HG03064 (cell line): Measurements from ENCODE around the gene CACNA2D2.

Experiments
- ATAC-seq: cut with Tn5 transposase; IDR thresholded peaks from one replicate; pipeline ENCODE4 v1.9.1; 2021; ENCODE audit warnings: low read depth; ENCODE audit not compliant: unreplicated experiment

The CACNA2D2 gene

DNA sequence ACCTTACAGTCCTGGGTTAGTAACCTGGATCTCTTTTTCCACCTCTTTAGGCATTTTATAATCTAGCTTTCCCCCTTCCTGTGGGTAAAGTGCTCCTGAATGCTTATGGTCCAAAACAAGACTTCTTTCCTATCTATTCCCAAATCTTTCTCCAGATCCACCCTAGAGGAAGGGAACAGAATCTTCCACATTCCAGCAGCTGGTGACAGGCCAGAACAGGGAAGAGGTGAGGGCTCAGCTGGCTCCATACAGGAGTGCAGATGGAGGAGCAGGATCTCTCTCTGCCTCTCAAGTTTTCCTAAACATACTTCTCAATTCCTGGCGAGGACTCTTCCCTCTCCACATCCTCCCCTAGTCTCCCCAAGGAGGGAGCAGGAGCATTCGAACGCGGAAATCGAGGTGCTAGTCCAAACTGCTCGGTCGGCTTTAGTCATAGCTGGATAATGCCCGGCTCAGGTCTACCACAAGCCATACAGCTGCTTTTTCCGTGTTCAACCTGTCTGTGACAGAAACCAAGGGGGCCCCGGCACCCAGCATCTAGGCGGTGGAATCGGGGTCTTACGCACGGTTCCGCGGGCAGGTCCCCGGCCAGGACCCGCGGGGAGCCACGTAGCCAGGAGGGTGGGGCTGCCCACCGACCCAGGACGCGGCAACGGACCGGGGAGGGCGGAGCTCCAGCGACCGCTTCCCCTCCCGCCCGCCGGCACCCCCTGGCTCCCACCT lies 166.8 kb downstream of the CACNA2D2 start:
- peak; percentile 24 for ATAC-seq

- ATAC-seq = no peak
Observed at GRCh38 chr3:50334339-50335075, 168.9 kb downstream of the CACNA2D2 start.

- ATAC-seq = no peak
Observed at GRCh38 chr3:50333744-50334328, 169.6 kb downstream of the CACNA2D2 start.

GRCh38 chr3:50331364-50331907 lies 172.0 kb downstream of the CACNA2D2 start:
- ATAC-seq = no peak

- ATAC-seq = no peak
Observed at GRCh38 chr3:50330330-50330729, 173.1 kb downstream of the CACNA2D2 start.

DNA sequence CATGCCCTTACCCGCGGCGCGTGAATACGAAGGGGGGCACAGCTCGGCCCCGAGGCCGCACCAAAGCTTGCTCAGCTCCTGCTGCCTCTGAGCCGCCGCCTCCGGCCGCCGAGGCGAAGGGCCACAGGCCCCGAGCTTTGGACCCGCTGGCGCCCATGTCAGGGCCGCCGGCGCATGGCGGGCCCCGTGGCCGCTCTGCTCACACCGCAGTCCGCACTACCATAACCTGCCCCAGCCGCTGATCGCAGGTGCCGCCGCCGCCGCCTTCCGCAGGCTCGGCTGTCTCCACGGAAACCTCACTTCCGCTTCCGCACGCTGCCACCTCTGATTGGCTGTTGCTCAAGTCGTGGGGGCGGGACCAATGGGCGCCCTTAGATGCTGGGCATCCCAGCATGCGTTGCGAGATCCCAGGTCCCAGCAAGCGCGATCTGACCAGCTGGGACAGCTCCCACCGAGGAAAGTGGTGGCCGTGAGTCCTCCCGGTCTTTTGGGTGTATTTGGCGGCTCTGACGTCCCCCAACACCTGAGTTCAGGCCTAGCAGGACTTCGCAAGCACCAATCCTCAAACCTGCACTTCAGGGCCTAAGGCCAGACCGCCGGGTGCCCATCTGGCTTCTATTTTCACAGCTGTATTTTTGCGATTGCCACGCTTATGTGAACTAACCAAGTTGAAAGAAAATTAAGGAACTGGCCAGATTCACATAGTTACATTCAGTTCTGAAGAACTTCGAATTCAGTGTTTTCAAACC lies 175.3 kb downstream of the CACNA2D2 start, which contains the start of gene TUSC2:
Gene TUSC2, minus strand, starts transcription at position 281 of the 749 bp plus-strand sequence. Its CDS starts 124 bp downstream, at position 157.
- ATAC-seq = peak; percentile 64

- ATAC-seq = no peak
Observed at GRCh38 chr3:50327129-50327528, 176.3 kb downstream of the CACNA2D2 start.

GRCh38 chr3:50326182-50326541 lies 177.3 kb downstream of the CACNA2D2 start:
- no peak for ATAC-seq

DNA sequence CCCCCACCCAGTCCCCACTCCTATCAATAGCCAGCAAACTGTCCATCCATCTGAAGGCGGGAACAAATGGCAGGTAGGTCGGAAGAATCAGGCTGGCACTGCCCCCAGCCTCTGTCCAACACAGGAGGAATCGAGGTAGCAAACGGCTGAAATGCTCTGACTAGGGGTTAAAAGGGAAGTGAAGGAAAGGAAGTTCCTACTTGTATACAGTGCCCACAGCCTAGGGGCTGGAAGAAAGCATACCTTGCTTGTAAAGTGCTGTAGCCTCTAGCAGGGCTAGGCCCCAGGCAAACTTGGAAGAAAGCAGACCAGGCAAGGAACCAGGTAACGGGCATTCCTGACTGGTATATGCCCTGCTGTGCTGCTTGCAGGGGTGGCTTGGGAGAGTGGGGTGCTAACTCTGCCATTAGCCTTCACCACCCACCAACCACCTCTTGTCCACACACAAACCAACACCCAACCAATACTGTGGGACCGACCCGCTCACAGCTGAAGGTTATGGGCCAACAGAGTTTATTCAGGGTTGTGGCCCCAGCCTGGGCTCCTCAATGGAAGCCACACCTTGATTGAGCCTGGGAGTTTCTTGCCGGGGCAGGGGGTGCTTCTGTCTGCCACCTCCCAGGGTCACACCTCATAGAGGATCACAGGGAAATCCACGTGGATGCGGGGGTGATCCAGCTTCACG lies 177.8 kb downstream of the CACNA2D2 start:
- ATAC-seq = no peak

DNA sequence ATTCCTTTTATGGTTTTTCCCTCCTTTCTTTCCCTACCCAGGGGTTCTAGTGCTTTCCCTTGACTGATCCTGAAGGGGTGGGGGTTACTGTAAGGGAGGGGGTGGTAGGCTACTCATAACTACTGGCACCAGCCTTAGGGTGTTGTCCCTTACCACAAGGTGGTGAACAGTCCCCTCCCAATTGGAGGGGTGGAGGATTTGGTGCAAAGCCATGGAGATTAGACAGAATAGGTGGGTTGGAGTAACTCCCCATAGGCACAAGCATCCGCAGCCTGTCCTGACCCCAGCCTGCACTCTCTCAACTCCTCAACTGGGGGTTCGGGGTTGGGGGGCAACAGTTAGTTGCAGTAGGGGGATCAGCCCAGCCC lies 178.3 kb downstream of the CACNA2D2 start:
- ATAC-seq = no peak

- no peak for ATAC-seq
Observed at GRCh38 chr3:50324351-50325112, 178.9 kb downstream of the CACNA2D2 start.

- no peak for ATAC-seq
Observed at GRCh38 chr3:50323614-50324199, 179.7 kb downstream of the CACNA2D2 start.

GRCh38 chr3:50323092-50323600 lies 180.3 kb downstream of the CACNA2D2 start:
- no peak for ATAC-seq

GRCh38 chr3:50322386-50323091 lies 180.9 kb downstream of the CACNA2D2 start, which contains the start of gene HYAL2:
TSS of gene HYAL2 (minus strand) at chr3:50322745. CDS start at chr3:50320489, 2,256 bp downstream.
- ATAC-seq = no peak

DNA sequence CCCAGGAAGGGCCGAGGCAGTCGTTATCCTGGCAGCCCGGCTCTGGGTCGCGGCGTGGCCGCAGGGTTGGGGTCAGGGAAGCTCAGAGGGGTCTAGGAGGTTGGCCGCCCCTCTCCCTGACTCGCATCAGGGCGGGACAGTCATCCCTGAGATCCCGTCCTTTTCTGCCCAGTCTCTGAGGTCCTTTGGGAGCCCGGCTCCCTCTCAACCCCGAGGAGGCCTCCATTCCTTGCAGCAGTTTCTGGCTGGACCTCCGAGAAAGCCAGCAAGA lies 181.4 kb downstream of the CACNA2D2 start:
- no peak for ATAC-seq

DNA sequence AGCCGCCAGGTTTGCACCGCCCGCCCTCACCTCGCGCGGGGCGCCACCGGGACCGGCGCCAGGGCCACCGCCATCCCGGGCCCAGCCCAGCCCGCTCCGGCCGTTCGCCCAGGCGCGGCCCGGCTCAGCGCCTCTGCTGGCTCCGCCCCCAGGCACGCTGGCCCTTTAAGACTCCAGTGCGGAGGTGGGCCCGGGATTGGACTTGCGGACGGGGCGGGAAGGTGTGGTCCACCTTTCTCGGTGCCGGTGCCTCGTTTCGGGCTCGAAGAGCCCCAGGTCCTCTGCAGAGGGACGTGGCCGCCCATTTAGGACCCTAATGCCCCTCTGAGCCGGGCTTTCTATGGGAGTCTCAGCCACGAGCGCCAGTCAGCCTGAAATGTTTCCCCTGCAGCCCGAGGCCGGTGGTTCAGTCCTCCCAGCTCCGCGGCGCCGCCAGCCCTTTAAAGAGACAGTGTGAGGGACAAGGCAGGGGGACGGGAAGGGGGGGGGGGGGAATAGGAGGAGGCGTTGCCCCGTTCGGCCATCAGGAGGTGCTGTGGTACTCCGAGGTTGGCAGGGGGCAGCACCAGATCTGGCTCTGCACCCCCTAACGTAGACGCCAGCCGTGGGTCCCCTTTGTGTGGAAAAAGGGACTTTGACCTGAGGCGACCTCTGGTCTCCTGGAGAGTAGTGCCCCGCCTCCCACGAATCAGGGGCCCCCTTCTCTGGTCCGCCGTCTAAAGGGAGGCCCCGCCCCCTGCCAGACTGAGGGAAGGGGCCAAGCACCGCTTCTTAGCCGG lies 181.9 kb downstream of the CACNA2D2 start:
- ATAC-seq = peak; percentile 79

DNA sequence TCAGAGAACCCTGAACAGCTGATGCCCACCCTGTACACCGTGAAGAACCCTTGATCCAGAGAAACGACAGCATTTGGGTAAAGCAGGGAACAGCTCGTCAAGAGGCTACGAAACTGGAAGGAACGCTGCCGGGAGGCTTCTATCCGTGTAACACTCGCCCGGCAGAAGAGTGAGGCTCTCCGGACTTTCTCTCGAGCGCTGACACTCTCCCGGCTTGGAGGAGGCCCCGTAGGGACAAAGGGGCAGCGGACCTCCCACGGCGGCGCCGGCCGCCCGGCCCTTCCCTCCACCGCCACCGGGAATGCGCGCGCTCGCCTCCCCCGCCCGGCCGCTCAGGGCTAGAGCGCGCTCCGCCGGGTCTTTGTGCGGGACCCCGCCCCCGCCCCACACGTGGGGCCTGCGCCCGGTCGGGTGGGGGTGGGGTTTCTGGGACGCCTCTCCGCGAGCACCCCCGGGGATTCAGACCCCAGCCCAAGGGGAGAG lies 182.5 kb downstream of the CACNA2D2 start:
- ATAC-seq = peak; percentile 48
